Ishikawa (cell line): ENCODE measurements around the gene RSF1.

Experiments
- CEBPB ChIP-seq: IDR thresholded peaks from 2 replicates; pipeline ENCODE4 v1.6.1; 2012
- EP300 ChIP-seq: IDR thresholded peaks from 2 replicates; pipeline ENCODE4 v1.6.1; 2012; ENCODE audit warnings: borderline replicate concordance
- TCF12 ChIP-seq: IDR thresholded peaks from 2 replicates; pipeline ENCODE4 v1.6.1; 2012; ENCODE audit warnings: low read depth

- TF ChIP-seq TCF12: no peak
- TF ChIP-seq EP300: no peak
- TF ChIP-seq CEBPB: no peak
These were observed 26.6 kb downstream of the RSF1 start for GRCh38 chr11:77793972-77794371.
